Cortex of kidney (tissue), 1 donor: ENCODE data around the gene CD99.

Experiments
- DNase-seq: peaks from one replicate; lab custom pipeline; 2025; lab: John Stamatoyannopoulos, UW

The CD99 gene, protein sequence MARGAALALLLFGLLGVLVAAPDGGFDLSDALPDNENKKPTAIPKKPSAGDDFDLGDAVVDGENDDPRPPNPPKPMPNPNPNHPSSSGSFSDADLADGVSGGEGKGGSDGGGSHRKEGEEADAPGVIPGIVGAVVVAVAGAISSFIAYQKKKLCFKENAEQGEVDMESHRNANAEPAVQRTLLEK

GRCh38 chrX:2690856-2691542 is at the start of gene CD99:
CD99 (plus strand) TSS chrX:2691295; CDS start chrX:2691361, 66 bp downstream.
- no peak for DNase-seq

- no peak for DNase-seq
Measured at GRCh38 chrX:2642146-2642545, 48.9 kb upstream of the CD99 start.

DNA sequence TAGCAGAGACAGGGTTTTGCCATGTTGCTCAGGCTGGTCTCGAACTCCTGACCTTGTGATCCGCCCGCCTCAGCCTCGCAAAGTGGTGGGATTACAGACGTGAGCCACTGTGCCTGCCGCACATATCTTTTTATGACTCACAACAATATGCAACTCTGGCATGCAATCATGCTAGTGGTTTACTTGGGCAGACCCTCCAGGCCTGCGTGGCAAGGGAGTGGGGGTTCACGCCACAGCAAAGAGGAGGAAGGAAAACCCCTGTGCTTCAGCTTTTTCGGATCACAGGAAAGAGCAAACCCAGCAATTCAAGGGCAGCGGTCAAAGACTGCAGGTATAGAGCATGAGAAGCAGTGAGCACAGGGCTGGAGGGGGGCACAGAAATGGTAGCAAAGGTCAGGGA is 48.3 kb upstream of the CD99 start:
- DNase-seq = no peak

GRCh38 chrX:2643880-2644279 is 47.2 kb upstream of the CD99 start:
- DNase-seq = no peak

DNA sequence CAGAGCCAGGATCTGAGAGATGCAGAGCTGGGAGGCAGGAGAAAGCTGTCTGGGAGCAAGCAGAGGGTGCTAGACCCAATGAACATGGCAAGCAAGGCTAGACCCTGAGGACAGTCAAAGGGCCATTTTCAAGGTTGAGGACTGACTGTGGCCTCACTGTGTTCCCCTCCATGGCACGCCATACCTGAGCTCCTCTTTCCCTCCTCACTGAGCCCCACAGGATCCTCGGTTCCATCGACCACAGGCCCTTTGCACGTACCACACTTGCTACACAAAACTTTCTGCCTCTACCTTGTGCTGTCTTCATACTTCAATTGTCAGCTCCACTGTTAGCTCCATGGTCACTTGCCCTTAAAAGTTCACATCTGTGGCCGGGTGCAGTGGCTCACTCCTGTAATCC is 45.5 kb upstream of the CD99 start:
- DNase-seq = no peak

- no peak for DNase-seq
Measured at GRCh38 chrX:2647627-2648026, 43.5 kb upstream of the CD99 start.

DNA sequence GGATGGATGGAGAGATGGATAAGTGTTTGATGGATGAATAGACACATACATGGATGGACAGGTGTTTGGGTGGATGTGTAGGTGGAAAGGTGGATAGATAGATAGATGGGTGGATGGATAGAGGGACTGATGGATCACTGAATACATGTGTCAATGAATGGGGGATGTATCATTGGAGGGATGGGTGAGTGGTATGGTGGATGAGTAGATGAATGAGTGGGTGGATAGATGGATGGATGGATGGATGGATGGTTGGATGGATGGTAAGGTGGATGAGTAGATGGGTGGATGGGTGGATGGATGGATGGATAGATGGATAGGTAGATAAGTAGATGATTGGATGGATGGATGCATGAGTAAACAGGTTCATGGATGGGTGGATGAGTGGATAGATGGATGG is 41.1 kb upstream of the CD99 start:
- DNase-seq = no peak

- DNase-seq = no peak
Measured at GRCh38 chrX:2650865-2651264, 40.2 kb upstream of the CD99 start.

DNA sequence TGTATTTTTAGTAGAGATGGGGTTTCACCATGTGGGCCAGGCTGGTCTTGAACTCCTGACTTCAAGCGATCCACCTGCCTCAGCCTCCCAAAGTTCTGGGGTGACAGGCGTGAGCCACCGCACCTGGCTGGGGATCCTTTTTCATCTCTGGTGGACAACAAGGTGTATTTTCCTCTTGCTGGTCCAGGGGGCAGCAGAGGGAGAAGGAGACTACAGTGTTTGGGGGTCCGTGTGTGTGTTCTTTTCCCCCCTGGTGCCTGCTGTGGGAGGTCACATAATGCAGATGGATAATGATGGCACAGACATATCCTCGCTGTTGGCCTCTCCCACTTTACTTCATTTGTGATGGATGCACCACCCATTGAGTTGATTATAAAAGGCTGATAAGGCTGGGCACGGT is 39.0 kb upstream of the CD99 start:
- no peak for DNase-seq

DNA sequence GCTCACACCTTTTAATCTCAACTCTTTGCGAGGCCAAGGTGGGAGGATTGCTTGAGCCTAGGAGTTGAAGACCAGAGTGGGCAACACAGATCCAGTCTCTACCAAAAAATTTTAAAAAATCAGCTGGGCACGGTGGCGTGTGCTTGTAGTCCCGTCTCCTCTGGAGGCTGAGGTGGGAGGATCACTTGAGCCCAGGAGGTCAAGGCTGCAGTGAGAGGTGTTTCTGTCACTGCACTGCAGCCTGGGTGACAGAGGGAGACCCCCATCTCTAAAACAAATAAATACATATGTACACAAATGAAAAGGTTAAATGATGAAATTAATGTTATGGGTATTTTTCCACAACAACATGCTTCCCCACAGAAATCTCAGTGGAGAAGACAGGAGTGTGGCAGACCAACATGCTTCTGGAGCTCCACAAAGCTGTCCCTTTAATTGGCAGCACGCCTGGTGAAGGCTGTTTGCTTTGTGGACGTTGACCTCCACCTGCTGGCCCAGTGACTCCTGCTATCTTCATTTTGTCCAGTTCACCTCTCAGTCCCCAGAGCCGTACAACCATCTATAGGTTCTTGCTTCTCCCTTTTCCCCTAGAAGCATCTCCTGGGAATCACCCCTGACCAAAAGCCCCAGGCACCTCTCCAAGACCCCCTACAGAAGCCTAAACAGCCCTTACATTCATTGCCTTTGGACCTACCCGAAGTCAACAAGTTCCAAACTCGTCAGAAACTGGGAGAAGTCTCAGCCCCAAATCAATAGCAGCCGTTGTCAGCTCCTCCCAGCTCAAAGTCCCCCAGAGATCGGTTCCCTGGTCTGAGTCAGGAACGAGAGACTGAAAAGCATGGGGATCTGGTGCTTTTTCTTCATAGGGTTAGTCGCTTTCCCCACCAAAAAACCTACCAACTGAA is 36.4 kb upstream of the CD99 start:
- DNase-seq = no peak

- DNase-seq = no peak
Measured at GRCh38 chrX:2656257-2656836, 34.7 kb upstream of the CD99 start.

- DNase-seq = no peak
Measured at GRCh38 chrX:2657532-2658113, 33.5 kb upstream of the CD99 start.

DNA sequence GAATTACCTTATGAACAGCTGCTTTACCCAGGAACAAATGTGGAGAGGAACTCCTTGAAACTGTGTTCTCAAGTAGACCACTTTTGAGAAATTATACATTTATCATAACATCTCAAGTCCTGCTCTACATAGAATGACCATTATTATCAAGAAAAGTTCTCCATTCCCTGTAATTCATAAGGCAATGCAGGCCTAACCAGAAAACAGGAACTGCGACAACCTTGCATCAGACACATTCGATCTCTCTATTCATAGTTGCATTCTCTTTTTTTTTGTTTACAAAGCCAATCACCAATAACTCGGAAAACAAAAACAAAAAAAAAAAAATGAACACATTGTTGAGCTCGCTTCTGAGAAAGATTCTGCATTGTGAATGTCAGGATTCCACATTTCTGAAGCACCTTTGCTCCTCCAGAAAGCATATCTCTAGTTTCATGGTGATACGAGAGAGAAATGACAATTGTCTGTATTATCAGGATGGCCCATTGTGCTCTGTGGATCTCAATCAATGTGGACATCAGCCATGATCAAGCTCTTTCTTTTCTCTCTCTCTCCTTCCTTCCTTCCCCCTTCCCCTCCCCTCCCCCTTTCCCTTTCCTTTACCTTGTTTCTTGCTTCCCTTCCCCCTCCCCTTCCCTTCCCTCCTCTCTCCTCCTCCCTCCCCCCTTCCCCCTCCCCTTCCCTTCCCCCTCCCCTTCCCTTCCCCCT is 32.4 kb upstream of the CD99 start:
- no peak for DNase-seq

GRCh38 chrX:2662586-2662985 is 28.5 kb upstream of the CD99 start:
- DNase-seq = no peak

DNA sequence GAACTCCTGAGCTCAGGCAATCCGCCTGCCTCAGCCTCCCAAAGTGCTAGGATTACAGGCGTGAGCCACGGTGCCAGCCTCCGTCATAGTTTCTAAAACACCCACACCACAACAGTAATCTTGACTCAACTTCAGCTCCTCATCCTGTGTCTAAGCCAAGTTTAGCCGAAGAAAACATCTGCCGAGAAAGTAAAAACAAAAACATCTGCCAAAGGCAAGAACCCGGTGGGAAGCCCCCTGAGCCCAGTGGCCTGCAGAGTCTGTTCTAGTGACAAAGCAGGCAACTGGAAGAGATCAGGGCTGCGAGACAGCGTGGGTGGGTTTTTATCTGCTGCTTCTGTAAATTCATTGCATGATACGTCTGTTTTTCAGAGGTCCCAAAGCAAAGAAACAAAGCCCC is 26.6 kb upstream of the CD99 start:
- DNase-seq = no peak

- no peak for DNase-seq
Measured at GRCh38 chrX:2665387-2666304, 25.4 kb upstream of the CD99 start.

- no peak for DNase-seq
Measured at GRCh38 chrX:2666491-2666890, 24.6 kb upstream of the CD99 start.

DNA sequence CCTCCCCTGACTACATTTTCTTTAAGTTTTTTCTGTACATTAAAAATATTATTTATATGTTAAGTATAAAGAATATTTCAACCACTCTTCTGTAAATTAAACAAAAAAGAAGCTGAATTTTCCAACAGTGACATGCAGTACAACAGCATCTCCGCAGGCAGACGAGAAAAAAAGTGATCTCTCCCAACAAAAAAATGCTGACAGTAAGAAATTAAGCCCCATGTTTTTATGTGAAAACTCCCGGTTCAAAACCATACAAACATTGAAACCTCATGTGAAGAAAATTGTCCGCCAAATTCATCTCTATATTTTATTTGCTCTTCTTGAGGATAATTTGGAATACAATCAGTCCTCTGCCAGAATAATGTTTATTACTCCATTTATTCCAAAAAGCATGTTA is 20.1 kb upstream of the CD99 start:
- DNase-seq = no peak

- DNase-seq = no peak
Measured at GRCh38 chrX:2672084-2672483, 19.0 kb upstream of the CD99 start.

DNA sequence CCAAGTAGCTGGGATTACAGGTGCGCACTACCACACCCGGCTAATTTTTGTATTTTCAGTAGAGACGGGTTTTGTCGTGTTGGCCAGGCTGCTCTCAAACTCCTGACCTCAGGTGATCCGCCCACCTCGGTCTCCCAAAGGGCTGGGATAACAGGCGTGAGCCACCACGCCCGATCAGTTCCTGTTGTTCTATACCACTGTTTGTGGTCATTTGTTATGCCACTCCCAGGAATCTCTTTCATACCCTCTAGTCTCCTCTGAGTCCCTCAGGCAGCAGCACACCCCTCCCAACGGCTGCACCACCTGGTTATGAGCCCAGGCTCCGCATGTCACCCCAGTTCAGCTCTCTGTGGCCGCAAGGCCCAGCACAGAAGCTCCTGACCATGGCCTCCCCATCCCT is 17.5 kb upstream of the CD99 start:
- no peak for DNase-seq
